Suprapubic skin (tissue), 4 donors: Measurements from ENCODE around the gene DOHH.

Experiments used
- EP300 ChIP-seq: sonication (generic); formaldehyde crosslinking; IDR thresholded peaks from one replicate; pipeline ENCODE4 v1.6.1; 2017; ENCODE audit warnings: antibody characterized with exemption
- POLR2A ChIP-seq, 2 donors: fragments of 450-650 bp; IDR thresholded peaks; one replicate each; pipeline ENCODE4 v1.6.1; 2017; ENCODE audit warnings: antibody characterized with exemption in 2 of 2, mild to moderate bottlenecking in 2 of 2, moderate library complexity in 2 of 2
- POLR2AphosphoS5 ChIP-seq, 3 donors: sonication (generic); formaldehyde crosslinking; IDR thresholded peaks; one replicate each; pipeline ENCODE4 v1.6.1; 2017; ENCODE audit warnings: antibody characterized with exemption in 3 of 3
- TF ChIP-seq, protein P1 (sequence below), 2 donors: fragments of 200-600 bp in 1 of 2; fragments of 450-650 bp in 1 of 2; sonication (generic) in 1 of 2; IDR thresholded peaks; one replicate each; pipeline ENCODE4 v1.5.1; 2016 to 2019; ENCODE audit warnings: antibody characterized with exemption in 2 of 2, mild to moderate bottlenecking in 1 of 2, moderate library complexity in 1 of 2

DNA sequence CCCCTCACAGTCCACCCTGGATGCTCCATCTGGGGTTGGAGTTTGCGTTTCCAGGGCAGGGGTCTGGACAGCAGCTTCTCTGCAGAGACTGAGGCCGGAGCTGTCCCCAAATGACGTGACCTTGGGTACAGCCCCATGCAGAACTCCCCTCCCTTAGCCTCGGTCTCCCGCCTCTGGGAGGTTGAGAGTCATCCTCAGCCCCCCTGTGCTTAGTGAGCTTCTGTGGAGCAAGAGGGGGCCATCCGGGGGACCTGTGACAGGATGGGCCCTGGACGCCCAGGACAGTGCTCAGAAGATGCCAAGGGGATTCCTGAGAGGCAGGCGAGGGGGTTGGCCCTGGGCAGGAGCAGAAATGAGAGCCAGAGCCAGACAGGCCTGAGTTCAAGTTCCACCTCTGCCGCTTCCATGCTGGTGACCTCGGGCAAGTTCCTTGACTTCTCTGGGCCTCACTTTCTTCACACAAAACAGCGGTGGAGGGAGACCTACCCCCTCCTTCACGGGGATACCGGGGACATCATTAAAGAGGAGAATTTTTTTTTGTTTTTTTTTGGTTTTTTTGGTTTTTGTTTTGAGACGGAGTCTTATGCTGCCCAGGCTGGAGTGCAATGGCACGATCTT, 40.4 kb downstream of the DOHH start:
- TF ChIP-seq, protein P1, sequence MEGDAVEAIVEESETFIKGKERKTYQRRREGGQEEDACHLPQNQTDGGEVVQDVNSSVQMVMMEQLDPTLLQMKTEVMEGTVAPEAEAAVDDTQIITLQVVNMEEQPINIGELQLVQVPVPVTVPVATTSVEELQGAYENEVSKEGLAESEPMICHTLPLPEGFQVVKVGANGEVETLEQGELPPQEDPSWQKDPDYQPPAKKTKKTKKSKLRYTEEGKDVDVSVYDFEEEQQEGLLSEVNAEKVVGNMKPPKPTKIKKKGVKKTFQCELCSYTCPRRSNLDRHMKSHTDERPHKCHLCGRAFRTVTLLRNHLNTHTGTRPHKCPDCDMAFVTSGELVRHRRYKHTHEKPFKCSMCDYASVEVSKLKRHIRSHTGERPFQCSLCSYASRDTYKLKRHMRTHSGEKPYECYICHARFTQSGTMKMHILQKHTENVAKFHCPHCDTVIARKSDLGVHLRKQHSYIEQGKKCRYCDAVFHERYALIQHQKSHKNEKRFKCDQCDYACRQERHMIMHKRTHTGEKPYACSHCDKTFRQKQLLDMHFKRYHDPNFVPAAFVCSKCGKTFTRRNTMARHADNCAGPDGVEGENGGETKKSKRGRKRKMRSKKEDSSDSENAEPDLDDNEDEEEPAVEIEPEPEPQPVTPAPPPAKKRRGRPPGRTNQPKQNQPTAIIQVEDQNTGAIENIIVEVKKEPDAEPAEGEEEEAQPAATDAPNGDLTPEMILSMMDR (IDR thresholded peaks at IDR 0.05) = no peak
- TF ChIP-seq POLR2AphosphoS5 (IDR thresholded peaks at IDR 0.05) = no peak
- TF ChIP-seq POLR2A (IDR thresholded peaks at IDR 0.05) = no peak
- TF ChIP-seq EP300 = no peak
